Stimulated activated CD4-positive, alpha-beta T cell treated with anti-CD3 and anti-CD28 coated beads, TNF-alpha, amount 100 ng/mL, for 48 hours (primary cell): ENCODE results near the gene SYTL3.
"Not testable (repeated sequence)": the region's sequence is repeated elsewhere in the genome, so short reads cannot be mapped to it uniquely, and the experiment has no call there.

Experiments
- DNase-seq, 3 donors: peaks; one replicate each; pipeline ENCODE4 v3.0.0-alpha.2; 2020; ENCODE audit warnings: low read depth in 3 of 3

SYTL3 gene

GRCh38 chr6:158697811-158698210, 48.0 kb downstream of the SYTL3 start:
- DNase-seq, result no peak

- DNase-seq, result no peak
Observed at GRCh38 chr6:158698931-158699330, 49.1 kb downstream of the SYTL3 start.

- DNase-seq, result not testable (repeated sequence)
Observed at GRCh38 chr6:158701268-158701667, 51.4 kb downstream of the SYTL3 start.

GRCh38 chr6:158703111-158703836, 53.4 kb downstream of the SYTL3 start:
- DNase-seq, result no peak

GRCh38 chr6:158703837-158704822, 54.3 kb downstream of the SYTL3 start:
- peak; percentile 60 to 68 (median 66) for DNase-seq

GRCh38 chr6:158705386-158706126, 55.7 kb downstream of the SYTL3 start:
- DNase-seq, result no peak

GRCh38 chr6:158706369-158706982, 56.6 kb downstream of the SYTL3 start:
- no peak for DNase-seq

GRCh38 chr6:158707120-158707820, 57.4 kb downstream of the SYTL3 start:
- no peak for DNase-seq

- no peak for DNase-seq
Observed at GRCh38 chr6:158707821-158708195, 58.0 kb downstream of the SYTL3 start.

GRCh38 chr6:158708239-158708638, 58.4 kb downstream of the SYTL3 start:
- DNase-seq, result no peak

GRCh38 chr6:158709809-158710208, 60.0 kb downstream of the SYTL3 start:
- DNase-seq, result no peak

- no peak for DNase-seq
Observed at GRCh38 chr6:158711264-158711663, 61.4 kb downstream of the SYTL3 start.

- DNase-seq, result no peak
Observed at GRCh38 chr6:158713469-158713868, 63.6 kb downstream of the SYTL3 start.

GRCh38 chr6:158714706-158715105, 64.9 kb downstream of the SYTL3 start:
- DNase-seq, result no peak

GRCh38 chr6:158715330-158716311, 65.8 kb downstream of the SYTL3 start:
- no peak for DNase-seq

- no peak for DNase-seq
Observed at GRCh38 chr6:158717341-158718330, 67.8 kb downstream of the SYTL3 start.

GRCh38 chr6:158718461-158719046, 68.7 kb downstream of the SYTL3 start:
- no peak for DNase-seq

GRCh38 chr6:158722176-158722729, 72.4 kb downstream of the SYTL3 start:
- DNase-seq, result no peak
